ENCODE measurements around the gene SMIM33.
"Not testable (repeated sequence)": the region's sequence is repeated elsewhere in the genome, so short reads cannot be mapped to it uniquely, and the experiment has no call there.

Gene SMIM33

GRCh38 chr5:139488260-139488659 lies 17.5 kb downstream of the SMIM33 start:
- Mint-ChIP-seq H3K36me3 (ENCODE audit: low read depth) (no peaks in the 10 kb centered on the region), H3K9me3 (no peaks in the 10 kb centered on the region), H3K27me3 (no peaks in the 10 kb centered on the region), H3K4me3 (no peak overlapping the region), H3K4me1 (peaks cover 16% of the 10 kb centered on the region), H3K27ac (peak overlapping the region; percentile 67)
- DNase-seq (no peak), ATAC-seq (no peak)

DNA sequence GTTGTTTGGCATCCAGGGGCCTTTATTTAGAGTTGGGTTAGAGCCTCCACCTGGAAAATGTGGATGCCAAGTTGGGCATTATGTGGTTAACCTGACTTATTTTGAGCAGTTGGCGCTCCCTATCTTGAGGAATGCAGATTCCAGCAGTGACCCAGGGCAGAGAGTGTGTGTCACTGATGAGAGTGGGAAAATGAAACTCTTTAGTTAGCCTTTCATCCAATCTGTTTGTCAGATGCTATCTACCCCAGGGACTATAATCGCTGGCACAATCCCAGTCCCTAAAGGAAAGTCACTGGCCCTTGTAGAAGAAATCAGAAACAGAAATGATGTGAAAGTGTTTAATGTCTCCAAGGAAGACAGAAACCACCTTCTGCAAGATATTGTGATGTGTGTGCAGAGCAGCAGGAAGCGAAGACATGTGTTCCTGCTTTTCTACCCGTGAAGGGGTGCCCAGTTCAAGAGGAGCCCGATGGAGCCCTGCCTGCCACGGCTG lies 21.9 kb downstream of the SMIM33 start:
- DNase-seq (no peak), ATAC-seq (no peak)
- no peaks in the 10 kb centered on the region for H3K27me3 Mint-ChIP-seq
- H3K36me3 Mint-ChIP-seq (ENCODE audit: low read depth) = no peaks in the 10 kb centered on the region
- no peaks in the 10 kb centered on the region for H3K9me3 Mint-ChIP-seq
- peaks cover 26% of the 10 kb centered on the region for H3K4me1 Mint-ChIP-seq
- H3K27ac Mint-ChIP-seq = no peak overlapping the region
- H3K4me3 Mint-ChIP-seq = no peak overlapping the region

DNA sequence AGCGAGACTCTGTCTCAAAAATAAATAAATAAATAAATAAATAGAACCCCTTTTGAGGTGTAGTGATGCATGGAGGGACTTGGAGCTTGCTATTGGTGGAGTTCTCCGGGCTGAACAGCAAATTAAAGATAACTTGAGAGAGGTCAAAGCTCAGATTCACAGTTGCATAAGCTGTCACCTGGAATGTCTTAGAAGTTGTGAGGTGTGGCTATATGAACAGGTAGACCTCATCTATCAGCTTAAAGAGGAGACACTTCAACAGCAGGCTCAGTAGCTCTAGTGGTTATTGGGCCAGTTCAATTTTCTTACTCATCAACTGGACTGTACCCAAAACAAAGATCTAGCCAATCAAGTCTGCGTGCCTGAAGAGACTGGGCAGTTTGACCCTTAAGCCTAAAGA lies 23.5 kb downstream of the SMIM33 start:
- Mint-ChIP-seq H3K36me3 (ENCODE audit: low read depth) (no peaks in the 10 kb centered on the region), H3K27ac (no peak overlapping the region), H3K4me3 (no peak overlapping the region), H3K4me1 (peaks cover 18% of the 10 kb centered on the region), H3K9me3 (no peaks in the 10 kb centered on the region), H3K27me3 (no peaks in the 10 kb centered on the region)
- DNase-seq = no peak
- no peak for ATAC-seq

- Mint-ChIP-seq H3K4me1 (peaks cover 18% of the 10 kb centered on the region), H3K9me3 (no peaks in the 10 kb centered on the region), H3K27ac (no peak overlapping the region), H3K4me3 (no peak overlapping the region), H3K27me3 (no peaks in the 10 kb centered on the region), H3K36me3 (ENCODE audit: low read depth) (no peaks in the 10 kb centered on the region)
- DNase-seq (no peak), ATAC-seq (no peak)
Measured at GRCh38 chr5:139494832-139495231, 24.0 kb downstream of the SMIM33 start.

DNA sequence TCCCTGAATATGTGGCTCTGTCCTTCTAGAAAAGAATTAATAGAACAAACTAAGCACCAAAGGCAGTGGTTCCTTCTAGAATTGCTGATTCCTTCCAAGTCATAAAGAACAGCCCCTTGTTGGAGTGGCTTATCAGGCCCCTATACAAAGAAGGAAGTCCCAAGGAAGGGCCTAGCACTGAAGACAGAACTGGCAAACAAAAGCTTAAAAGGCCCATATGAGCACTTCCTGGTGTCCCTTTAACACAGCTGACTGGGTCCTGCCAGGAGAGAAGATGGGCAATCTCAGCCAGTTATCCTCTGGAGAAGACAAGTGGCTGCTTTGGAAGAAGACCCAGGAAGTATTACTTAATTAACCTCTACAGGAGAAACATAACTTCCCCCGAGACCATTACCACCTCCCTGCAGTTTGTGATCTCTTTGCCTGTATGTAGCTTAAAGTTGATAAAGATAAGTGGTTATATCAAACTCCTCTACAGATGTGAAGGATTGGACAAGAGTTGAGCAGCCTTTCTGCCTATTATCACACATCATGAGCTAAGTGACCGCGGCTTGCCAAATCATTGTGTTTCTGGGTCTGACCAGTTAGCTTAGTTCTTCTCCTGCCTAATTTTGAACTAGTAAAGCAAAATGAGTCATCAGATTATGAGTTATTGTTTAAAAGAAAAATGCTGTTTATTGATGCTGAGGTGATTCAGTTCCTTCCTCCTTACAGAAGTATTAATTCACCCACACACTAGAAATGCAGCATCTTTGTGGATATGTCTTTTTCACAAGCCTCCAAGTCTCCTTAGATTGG lies 25.0 kb downstream of the SMIM33 start:
- Mint-ChIP-seq H3K9me3 (no peaks in the 10 kb centered on the region), H3K36me3 (ENCODE audit: low read depth) (no peaks in the 10 kb centered on the region), H3K4me3 (no peak overlapping the region), H3K27ac (no peak overlapping the region), H3K4me1 (peaks cover 18% of the 10 kb centered on the region), H3K27me3 (no peaks in the 10 kb centered on the region)
- ATAC-seq (no peak), DNase-seq (no peak)

DNA sequence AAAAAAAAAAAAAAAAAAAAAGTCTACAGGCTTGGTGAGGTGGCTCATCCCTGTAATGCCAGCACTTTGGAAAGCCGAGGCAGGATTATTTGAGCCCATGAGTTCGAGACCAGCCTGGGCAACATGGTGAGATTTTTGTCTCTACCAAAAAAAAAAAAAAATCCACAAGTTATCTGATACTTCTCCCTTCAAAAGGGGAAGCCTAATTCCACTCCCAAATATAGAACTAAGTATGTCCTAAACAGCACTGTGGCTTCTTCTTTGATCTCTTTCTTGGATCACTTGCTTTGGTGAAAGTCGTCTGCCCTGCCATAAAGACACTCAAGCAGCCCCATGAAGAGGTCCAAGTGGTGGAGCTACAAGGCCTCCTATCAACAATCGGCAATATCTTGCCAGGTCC lies 30.6 kb downstream of the SMIM33 start:
- H3K4me1 Mint-ChIP-seq = no peaks in the 10 kb centered on the region
- no peak overlapping the region for H3K27ac Mint-ChIP-seq
- H3K27me3 Mint-ChIP-seq = no peaks in the 10 kb centered on the region
- no peaks in the 10 kb centered on the region for H3K36me3 Mint-ChIP-seq (ENCODE audit: low read depth)
- no peak overlapping the region for H3K4me3 Mint-ChIP-seq
- no peaks in the 10 kb centered on the region for H3K9me3 Mint-ChIP-seq
- DNase-seq = no peak
- no peak for ATAC-seq

GRCh38 chr5:139503036-139503817 lies 32.4 kb downstream of the SMIM33 start:
- H3K36me3 Mint-ChIP-seq (ENCODE audit: low read depth); H3K9me3 Mint-ChIP-seq; ATAC-seq; H3K27me3 Mint-ChIP-seq; H3K4me3 Mint-ChIP-seq; H3K4me1 Mint-ChIP-seq; DNase-seq; H3K27ac Mint-ChIP-seq: not testable (repeated sequence)

DNA sequence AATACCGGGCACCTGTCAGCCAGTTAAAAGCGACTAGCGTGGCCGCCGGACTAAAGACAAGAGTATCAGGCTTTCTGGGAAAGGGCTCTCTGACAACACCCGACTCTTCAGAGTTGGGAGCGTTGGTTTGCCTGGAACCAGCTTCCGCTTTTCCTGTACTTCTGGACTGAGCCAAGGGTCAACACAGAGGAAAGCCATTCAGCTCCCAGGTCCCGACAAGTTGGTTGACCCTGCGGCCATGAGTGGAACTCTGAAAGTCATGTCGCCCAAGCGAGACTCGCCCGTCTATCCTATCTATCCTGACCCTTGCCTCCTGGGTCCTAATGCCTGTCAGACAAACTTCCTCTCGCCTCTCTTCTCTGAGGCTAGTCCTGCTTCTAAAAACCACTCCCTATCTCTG lies 33.1 kb downstream of the SMIM33 start:
- not testable (repeated sequence) for H3K27ac Mint-ChIP-seq; H3K36me3 Mint-ChIP-seq (ENCODE audit: low read depth); DNase-seq; ATAC-seq; H3K27me3 Mint-ChIP-seq; H3K4me3 Mint-ChIP-seq; H3K9me3 Mint-ChIP-seq
- peaks cover 11% of the 10 kb centered on the region for H3K4me1 Mint-ChIP-seq

DNA sequence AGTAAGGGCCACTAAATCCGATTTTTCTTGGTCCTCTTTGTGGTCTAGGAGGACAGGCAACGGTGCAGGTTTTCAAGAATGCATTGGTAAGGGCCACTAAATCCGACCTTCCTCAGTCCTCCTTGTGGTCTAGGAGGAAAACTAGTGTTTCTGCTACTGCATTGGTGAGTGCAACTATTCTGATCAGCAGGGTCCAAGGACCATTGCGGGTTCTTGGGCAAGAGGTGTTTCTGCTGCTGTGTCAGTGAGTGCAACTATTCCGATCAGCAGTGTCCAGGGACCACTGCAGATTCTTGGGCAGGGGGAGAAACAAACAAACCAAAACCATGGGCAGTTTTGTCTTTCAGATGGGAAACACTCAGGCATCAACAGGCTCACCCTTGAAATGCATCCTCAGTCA lies 33.9 kb downstream of the SMIM33 start:
- H3K27me3 Mint-ChIP-seq; H3K9me3 Mint-ChIP-seq; H3K4me3 Mint-ChIP-seq; H3K27ac Mint-ChIP-seq; ATAC-seq; H3K36me3 Mint-ChIP-seq (ENCODE audit: low read depth); DNase-seq: not testable (repeated sequence)
- H3K4me1 Mint-ChIP-seq = peaks cover 14% of the 10 kb centered on the region

DNA sequence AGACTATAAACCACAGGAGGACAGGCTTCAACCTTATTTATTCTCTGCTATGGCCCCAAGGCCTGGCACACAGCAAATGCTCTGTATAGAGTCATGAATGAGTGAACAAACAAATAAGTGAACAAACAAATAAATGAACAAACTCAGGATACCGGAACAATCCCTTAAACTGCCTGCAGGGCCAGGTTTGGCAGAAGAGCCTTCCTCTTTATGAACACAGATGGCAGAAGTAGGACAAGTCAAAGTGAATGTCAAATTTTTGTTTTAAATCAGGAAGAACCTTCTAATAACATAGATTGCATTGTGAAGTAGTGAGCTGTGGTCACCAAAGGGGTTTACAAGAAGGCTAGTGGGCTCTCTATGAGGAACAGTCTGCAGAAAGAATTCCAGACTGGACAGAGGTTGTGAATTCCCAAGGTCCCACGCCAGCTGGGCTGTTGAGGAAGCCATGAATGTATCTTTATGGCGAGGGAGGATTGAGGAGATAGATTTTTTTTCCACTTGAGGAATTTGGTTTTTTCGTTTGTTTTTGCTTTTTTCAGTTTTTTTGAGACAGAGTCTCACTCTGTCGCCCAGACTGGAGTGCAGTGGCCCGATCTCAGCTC lies 42.1 kb downstream of the SMIM33 start:
- no peak overlapping the region for H3K4me3 Mint-ChIP-seq
- no peak for DNase-seq

GRCh38 chr5:139513434-139513833 lies 42.6 kb downstream of the SMIM33 start:
- ATAC-seq (peak; percentile 72), DNase-seq (peak; percentile 78)
- peaks cover 59% of the 10 kb centered on the region for H3K4me1 Mint-ChIP-seq
- H3K4me3 Mint-ChIP-seq; H3K36me3 Mint-ChIP-seq (ENCODE audit: low read depth); H3K9me3 Mint-ChIP-seq; H3K27me3 Mint-ChIP-seq; H3K27ac Mint-ChIP-seq: not testable (repeated sequence)

More for the DNA sequence above, 42.1 kb downstream of the SMIM33 start:
- peaks cover 4% of the 10 kb centered on the region for H3K9me3 Mint-ChIP-seq
- peaks cover 5% of the 10 kb centered on the region for H3K36me3 Mint-ChIP-seq (ENCODE audit: low read depth)
- peaks cover 60% of the 10 kb centered on the region for H3K4me1 Mint-ChIP-seq
- ATAC-seq = no peak
- peak overlapping the region; percentile 36 for H3K27ac Mint-ChIP-seq
- H3K27me3 Mint-ChIP-seq = peaks cover 1% of the 10 kb centered on the region

DNA sequence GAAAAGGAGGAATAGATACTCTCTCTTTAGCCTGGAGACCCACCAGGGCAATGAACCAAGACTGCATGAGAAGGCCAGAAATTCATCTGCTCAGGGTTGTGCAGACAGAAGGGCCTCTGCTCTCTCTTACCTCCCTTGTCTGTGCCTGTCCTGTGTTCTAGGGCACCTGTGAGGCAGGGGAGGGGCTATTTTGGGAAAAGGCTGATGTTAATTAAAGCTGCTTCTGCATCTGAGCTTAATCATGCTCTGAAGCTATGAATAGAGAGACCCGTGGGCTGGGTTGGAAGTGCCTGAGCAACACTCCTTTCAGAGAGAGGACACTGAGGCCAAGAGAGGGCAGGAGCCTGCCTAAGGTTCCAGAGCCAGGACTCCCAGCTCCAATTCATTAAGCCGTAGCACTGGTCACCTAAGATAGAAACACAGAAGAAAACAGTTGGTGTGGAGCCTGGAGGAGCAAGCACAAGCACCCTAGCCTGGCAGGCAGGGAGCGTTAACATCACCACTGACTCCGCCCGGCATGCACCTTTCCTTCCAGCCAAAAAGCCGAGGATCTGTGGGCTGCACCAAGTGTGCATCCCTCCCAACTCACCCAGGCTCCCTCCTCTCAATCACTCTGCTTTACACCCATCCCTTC lies 43.2 kb downstream of the SMIM33 start:
- peaks cover 59% of the 10 kb centered on the region for H3K4me1 Mint-ChIP-seq
- peaks cover 1% of the 10 kb centered on the region for H3K27me3 Mint-ChIP-seq

GRCh38 chr5:139514486-139514856 lies 43.7 kb downstream of the SMIM33 start:
- ATAC-seq (no peak), DNase-seq (no peak)
- H3K4me1 Mint-ChIP-seq = peaks cover 57% of the 10 kb centered on the region

More for the DNA sequence above, 43.2 kb downstream of the SMIM33 start:
- ATAC-seq (no peak), DNase-seq (no peak)
- H3K9me3 Mint-ChIP-seq = peaks cover 4% of the 10 kb centered on the region
- no peak overlapping the region for H3K4me3 Mint-ChIP-seq
- H3K36me3 Mint-ChIP-seq (ENCODE audit: low read depth) = peaks cover 5% of the 10 kb centered on the region
- H3K27ac Mint-ChIP-seq = no peak overlapping the region

More at GRCh38 chr5:139514486-139514856, 43.7 kb downstream of the SMIM33 start:
- no peak overlapping the region for H3K4me3 Mint-ChIP-seq
- peaks cover 5% of the 10 kb centered on the region for H3K36me3 Mint-ChIP-seq (ENCODE audit: low read depth)
- H3K27me3 Mint-ChIP-seq = peaks cover 1% of the 10 kb centered on the region
- H3K9me3 Mint-ChIP-seq = peaks cover 4% of the 10 kb centered on the region
- no peak overlapping the region for H3K27ac Mint-ChIP-seq

Measured in activated naive CD8-positive, alpha-beta T cell treated with anti-CD3 and anti-CD28 coated beads, Interleukin-2, amount 50 U/mL, for 24 hours (primary cell).